NCI-H510A treated with DMSO at 0.1 percent for 48 hours (cell line): ENCODE results near the gene TIMP2.
"Not testable (repeated sequence)": the region's sequence is repeated elsewhere in the genome, so short reads cannot be mapped to it uniquely, and the experiment has no call there.

Experiments used
- DNase-seq: peaks from one replicate; lab custom pipeline; 2025; lab: John Stamatoyannopoulos, UW

Gene TIMP2

GRCh38 chr17:78933025-78933958 is 8.1 kb upstream of the TIMP2 start:
- DNase-seq, result peak; percentile 29

DNA sequence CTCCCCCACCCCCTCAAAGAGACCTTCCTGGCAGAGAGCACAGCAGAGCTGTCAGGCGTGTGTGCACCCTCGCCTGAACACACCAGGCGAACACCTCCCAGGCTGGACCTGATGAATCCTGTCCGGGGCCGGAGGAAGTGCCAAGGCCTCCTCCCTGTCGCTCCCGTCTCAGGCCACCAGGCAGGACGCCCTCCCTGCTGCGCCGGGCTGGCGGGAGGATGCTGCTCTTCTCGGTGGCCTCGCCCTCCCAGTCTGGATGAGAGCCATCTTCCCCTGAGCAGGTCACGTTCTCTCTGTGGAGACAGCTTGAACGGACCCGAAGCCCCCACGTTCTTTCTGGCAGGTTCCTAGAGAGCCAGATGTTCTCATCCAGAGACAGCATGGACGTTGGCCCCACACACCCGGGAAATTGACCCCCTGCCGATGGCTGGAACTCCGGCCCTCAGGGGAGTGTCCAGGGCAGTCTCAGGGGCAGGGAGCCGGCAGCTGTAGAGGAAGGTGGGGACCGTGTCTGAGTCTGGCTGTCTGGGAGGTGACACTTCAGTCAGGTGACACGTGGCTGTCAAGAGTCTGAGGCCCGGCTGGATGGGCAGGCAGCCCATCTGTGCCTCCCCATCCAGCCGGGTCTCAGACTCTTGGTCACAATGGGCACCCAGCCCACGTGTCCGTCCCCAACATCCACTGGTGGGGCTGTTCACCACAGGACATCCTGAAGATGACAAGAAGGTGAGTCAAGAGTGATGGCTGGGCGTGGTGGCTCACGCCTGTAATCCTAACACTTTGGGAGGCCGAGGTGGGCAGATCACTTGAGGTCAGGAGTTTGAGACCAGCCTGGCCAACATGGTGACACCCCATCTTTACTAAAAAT is 5.0 kb upstream of the TIMP2 start:
- DNase-seq, result no peak

- DNase-seq, result no peak
Measured at GRCh38 chr17:78925662-78926555, 722 bp upstream of the TIMP2 start.

DNA sequence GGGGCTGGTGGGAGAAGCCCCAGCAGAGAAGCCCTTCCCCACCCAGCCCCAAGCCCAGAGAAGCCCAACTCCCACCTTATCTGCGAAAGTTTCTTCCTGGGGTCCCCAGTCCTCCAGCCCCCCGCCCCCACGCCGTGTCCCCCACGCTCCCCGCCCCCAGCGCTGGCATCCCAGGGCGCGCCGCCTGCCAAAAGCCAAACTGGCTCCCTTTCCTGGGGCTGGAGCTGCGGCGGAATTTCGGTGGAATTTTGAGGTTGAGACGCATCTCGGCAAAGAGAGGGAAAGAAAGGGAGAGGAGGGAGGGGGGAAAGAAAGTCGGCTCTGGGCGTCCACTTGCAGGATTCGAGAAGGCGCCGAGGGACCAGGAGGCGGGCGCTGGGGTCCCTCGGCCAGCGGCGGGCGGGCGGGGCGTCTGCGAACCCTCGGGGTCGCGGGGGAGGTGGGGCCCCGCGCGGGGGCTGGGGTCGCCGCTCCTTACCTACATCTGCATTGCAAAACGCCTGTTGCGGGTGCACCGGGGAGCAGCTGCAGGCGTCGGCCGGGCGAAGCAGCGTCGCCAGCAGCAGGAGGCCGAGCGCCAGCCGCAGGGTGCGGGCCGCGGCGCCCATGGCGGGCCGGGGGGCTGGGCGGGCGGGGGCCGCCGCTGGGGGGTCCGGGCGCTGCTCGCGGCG is 571 bp downstream of the TIMP2 start:
- no peak for DNase-seq

DNA sequence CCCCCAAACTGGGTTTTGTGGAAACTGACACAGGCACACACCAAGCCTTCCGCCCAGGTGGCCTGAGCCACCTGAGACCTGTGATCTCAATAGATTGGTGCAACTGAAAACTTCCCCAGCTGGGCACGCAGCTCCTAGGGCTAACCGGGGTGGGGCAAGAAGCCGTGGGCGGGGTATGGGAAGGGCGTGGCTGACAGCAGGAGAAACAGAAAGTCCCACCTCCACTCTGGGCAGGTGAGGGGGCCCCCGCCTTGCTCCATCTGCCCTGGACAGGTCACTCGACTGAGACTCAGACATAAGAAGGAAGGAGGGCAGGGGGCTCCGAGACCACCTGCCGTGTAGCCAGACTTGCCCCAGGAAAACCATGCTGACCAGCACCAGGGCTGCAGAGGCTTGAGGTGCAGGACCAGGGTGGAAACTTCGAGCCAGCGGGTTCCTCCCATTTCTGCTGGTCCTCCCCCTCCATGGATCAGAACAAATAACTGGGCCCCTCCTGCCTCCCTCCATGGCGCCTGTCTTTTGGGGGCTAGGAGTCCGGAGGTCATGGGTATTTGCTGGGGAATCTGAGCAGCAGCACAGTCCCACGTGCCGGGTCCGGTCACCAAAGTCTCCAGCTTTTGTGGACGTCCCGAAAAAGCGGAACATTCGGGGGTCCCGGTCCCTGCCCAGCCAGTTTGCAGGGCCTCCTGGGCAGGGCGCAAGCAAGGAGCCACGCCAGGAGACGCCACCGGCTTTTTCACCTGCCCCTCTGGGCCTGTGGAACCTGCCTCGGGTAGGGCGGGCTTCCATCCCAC is 1.3 kb downstream of the TIMP2 start:
- DNase-seq, result peak; percentile 87

GRCh38 chr17:78922816-78923498 is 2.2 kb downstream of the TIMP2 start:
- no peak for DNase-seq

DNA sequence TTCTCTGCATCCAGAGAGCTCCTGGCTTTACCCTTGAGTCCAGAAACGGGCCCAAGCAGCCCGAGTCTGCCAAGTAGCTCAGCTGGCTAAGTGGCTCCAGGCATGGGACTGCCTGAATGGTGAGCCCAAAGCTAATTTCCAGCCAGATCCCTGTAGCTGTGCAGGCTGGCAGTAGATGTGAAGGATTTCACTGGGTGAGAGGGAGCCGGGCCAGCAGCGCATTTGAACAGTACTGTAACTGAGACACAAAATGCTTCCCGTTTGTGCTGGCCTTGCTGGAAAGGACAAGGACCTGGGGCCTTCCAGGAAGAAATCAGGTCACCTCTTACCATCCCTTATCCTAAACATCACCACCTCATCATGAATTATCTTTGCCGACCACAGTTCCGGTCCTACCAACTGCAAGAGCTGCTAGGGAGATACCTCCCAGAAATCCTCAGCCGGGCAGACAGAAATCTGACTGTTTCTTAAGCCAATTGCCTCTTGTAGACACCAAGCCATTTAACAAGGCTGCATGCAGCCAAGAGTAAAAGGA is 3.7 kb downstream of the TIMP2 start:
- DNase-seq, result no peak

- no peak for DNase-seq
Measured at GRCh38 chr17:78920528-78920927, 4.7 kb downstream of the TIMP2 start.

GRCh38 chr17:78919861-78920450 is 5.2 kb downstream of the TIMP2 start:
- no peak for DNase-seq

GRCh38 chr17:78918979-78919378 is 6.2 kb downstream of the TIMP2 start:
- DNase-seq, result no peak

- DNase-seq, result no peak
Measured at GRCh38 chr17:78917451-78918275, 7.5 kb downstream of the TIMP2 start.

GRCh38 chr17:78915872-78916632 is 9.1 kb downstream of the TIMP2 start:
- DNase-seq, result no peak

- DNase-seq, result no peak
Measured at GRCh38 chr17:78913115-78913514, 12.1 kb downstream of the TIMP2 start.

GRCh38 chr17:78912082-78912481 is 13.1 kb downstream of the TIMP2 start:
- no peak for DNase-seq

- DNase-seq, result not testable (repeated sequence)
Measured at GRCh38 chr17:78911543-78911942, 13.6 kb downstream of the TIMP2 start.

DNA sequence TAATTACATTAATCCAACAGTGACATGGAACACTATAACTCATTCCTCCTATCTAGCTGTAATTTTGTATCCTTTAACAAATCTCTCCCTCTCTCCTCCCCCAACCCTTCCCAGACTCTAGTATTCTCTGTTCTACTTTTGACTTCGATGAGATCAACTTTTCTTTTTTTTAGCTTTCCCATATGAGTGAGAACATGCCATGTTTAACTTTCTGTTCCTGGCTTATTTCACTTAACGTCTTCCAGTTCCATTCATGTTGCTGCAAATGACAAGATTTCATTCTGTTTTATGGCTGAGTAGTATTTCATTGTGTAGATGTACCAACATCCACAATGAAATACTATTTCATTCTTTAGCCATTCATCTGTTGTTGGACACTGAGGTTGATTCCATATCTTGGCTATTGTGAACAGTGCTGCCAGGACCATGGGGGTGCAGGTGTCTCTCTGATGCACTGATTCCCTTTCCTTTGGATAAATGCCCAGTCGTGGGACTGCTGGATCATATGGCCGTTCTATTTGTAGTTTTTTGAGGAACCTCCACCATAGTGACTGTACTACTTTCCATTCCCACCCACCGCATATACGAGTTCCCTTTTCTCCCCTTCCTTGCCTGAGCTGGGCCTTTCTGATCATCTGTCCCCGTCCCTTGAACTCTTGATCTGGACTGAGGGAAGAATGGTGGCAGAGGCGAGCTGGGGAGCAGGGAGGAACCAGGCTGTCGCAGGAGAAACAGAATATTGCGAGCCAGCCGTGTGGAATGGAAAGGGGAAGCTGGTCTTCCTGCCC is 14.5 kb downstream of the TIMP2 start:
- no peak for DNase-seq

- DNase-seq, result no peak
Measured at GRCh38 chr17:78908426-78908825, 16.8 kb downstream of the TIMP2 start.
